Colonic mucosa (tissue), 4 donors: ENCODE measurements around the gene ARHGAP8. TPM values are rescaled to one million over a fixed set of nuclear protein-coding genes. Genes with fewer than 3 reads are reported as not detected.
"Not testable (repeated sequence)": the region's sequence is repeated elsewhere in the genome, so short reads cannot be mapped to it uniquely, and the experiment has no call there.

Source experiments
- DNase-seq: peaks from one replicate; pipeline ENCODE4 v3.0.0-alpha.2; 2020
- H3K27ac ChIP-seq: fragments of 200-600 bp; one replicate; pipeline ENCODE4 v1.8.0; 2021
- H3K27me3 ChIP-seq: fragments of 200-600 bp; one replicate; pipeline ENCODE4 v1.8.0; 2021
- H3K36me3 ChIP-seq: fragments of 200-600 bp; one replicate; pipeline ENCODE4 v1.8.0; 2021
- H3K4me1 ChIP-seq: fragments of 200-600 bp; one replicate; pipeline ENCODE4 v1.8.0; 2021; ENCODE audit warnings: mild to moderate bottlenecking
- H3K4me3 ChIP-seq: fragments of 200-600 bp; one replicate; pipeline ENCODE4 v1.8.0; 2021
- H3K9ac ChIP-seq, 2 donors: one replicate each; pipeline ENCODE4 v1.7.0; 2013; ENCODE audit warnings: control low read depth in 2 of 2, low read depth in 2 of 2, low read length in 2 of 2
- H3K9me3 ChIP-seq: fragments of 200-600 bp; one replicate; pipeline ENCODE4 v1.8.0; 2021
- intact Hi-C: fragments of 100-400 bp; cut with DNase I; formaldehyde crosslinking; loops from one replicate; pipeline ENCODE4 v1.14.1; 2022
- total RNA-seq, 2 donors: library from RNA; stranded (reverse); fragmentation: NEBNext Ultra II Directional in 1 of 2; extraction: Animal tissue kit (Norgen Biotek cat#: 25700) in 1 of 2; gene quantifications; one replicate each; pipeline ENCODE4 v1.2.1, GENCODE V29; 2021
- TF ChIP-seq, protein P1 (sequence below): fragments of 200-600 bp; IDR thresholded peaks from one replicate; pipeline ENCODE4 v1.8.0; 2022; ENCODE audit warnings: antibody characterized with exemption, mild to moderate bottlenecking
- donor health status: healthy.
- donor health status: DM: no; HTN: no; CAD: no.
- donor health status: DM: no; HTN: no; CAD: no.

Gene ARHGAP8
- total RNA-seq, 2 donors from 2014 or later, result 38.4 to 69.9 TPM

DNA sequence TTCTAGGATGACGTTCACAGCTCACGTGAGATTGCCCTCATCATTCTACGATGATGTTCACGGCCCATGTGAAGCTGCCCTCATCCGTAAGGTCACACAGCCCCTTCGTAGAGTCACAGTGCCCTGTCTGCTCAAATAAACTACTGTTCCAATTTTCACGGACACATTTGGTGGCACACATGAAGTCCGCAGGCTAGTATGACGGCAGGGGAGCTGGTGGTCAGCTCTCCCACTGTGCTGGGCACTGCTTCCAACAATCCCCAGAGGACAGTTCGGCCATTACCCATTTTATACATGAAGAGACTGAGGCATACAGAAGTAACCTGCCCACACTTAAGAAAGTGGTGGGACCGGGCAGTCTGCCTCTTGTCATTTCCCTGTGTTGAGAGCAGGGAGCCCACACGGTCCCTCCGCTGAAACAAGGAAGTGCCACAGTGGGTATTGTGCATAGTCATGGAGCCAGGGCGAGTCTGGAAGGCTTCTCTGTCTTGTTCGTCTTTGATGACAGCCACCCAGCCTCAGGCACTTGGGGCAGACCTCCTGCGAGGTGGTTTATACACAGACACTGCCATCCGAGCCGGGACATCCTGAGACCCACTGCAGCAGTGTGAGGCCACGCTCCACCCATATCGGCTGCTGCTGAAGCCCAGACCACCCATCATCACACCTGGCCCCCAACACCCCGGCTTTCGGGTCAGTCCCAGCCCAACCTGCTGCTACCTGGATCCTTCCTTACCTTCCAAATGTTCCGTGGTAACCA, 143.1 kb downstream of the ARHGAP8 start:
- H3K9ac ChIP-seq, result no peak overlapping the region
- no peaks in the 10 kb centered on the region for H3K36me3 ChIP-seq
- H3K4me1 ChIP-seq, result no peaks in the 10 kb centered on the region
- DNase-seq, result no peak
- H3K4me3 ChIP-seq, result no peak overlapping the region
- no peak overlapping the region for H3K27ac ChIP-seq
- intact Hi-C loops, result no loop called here
- no peaks in the 10 kb centered on the region for H3K9me3 ChIP-seq
- TF ChIP-seq, protein P1, sequence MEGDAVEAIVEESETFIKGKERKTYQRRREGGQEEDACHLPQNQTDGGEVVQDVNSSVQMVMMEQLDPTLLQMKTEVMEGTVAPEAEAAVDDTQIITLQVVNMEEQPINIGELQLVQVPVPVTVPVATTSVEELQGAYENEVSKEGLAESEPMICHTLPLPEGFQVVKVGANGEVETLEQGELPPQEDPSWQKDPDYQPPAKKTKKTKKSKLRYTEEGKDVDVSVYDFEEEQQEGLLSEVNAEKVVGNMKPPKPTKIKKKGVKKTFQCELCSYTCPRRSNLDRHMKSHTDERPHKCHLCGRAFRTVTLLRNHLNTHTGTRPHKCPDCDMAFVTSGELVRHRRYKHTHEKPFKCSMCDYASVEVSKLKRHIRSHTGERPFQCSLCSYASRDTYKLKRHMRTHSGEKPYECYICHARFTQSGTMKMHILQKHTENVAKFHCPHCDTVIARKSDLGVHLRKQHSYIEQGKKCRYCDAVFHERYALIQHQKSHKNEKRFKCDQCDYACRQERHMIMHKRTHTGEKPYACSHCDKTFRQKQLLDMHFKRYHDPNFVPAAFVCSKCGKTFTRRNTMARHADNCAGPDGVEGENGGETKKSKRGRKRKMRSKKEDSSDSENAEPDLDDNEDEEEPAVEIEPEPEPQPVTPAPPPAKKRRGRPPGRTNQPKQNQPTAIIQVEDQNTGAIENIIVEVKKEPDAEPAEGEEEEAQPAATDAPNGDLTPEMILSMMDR, result no peak
- no peaks in the 10 kb centered on the region for H3K27me3 ChIP-seq

DNA sequence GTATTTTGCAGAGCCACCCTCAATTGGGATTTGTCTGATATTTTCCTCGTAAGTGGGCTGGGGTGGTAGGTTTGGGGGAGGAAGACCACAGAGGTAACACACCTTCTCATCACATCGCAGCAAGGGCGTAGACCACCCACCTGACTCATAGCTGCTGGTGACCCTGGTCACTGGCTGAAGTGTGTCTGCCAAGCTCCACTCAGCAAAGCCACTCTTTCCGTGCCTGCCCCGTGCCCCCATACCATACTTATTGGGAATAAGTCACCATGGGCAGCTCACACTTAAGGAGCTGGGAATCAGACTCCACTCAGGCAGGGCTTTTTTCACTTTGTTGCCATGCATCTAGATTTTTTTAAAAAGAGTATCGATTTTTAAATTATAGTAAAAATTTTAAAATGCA, 145.9 kb downstream of the ARHGAP8 start:
- Histone ChIP-seq H3K36me3 (no peaks in the 10 kb centered on the region), H3K27me3 (no peaks in the 10 kb centered on the region), H3K4me3 (no peak overlapping the region), H3K4me1 (no peaks in the 10 kb centered on the region), H3K27ac (no peak overlapping the region), H3K9me3 (no peaks in the 10 kb centered on the region), H3K9ac (no peak overlapping the region)
- no peak for DNase-seq
- TF ChIP-seq, protein P1, result no peak
- intact Hi-C loops, result no loop called here

DNA sequence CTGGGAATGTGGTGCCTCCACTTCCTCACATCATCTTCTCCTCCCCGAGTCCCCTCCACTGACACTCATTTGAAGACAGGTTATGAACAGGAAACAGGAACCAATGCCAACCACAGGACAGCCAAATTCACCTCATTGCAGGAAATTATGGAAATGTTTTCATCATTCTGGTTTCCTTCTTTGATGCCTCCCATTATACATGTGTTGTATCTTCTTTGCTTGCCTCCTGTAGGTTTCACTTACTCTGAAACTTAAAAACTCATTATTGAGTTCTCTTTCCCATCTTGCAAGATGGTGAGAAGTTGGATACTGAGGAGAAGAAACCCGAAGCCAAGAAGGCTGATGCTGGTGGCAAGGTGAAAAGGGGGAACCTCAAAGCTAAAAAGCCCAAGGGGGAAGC, 148.9 kb downstream of the ARHGAP8 start:
- no peaks in the 10 kb centered on the region for H3K4me1 ChIP-seq
- no peak overlapping the region for H3K4me3 ChIP-seq
- TF ChIP-seq, protein P1, result no peak
- DNase-seq, result no peak
- no peaks in the 10 kb centered on the region for H3K36me3 ChIP-seq
- H3K27ac ChIP-seq, result no peak overlapping the region
- H3K9ac ChIP-seq, result no peak overlapping the region
- H3K27me3 ChIP-seq, result no peaks in the 10 kb centered on the region
- H3K9me3 ChIP-seq, result no peaks in the 10 kb centered on the region
- intact Hi-C loops, result no loop called here

DNA sequence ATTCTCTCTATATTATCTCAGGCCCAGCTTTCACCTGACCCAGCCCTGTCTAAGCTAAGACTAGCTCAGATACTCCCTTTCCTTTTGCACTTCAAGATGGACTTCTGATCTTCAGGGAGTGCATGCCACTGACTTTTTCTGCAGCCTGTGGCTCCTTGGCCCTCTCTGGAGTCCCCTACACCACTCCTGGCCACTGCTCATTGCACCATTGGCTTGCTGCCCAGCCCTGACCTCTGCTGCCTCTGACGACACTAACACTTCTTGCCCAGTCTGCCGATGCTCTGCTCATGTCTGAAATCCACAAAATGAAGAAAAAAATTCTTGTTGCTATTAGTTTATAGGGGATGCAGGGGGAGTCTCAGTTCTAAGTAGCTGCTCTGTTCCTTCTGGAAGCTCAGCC, 150.8 kb downstream of the ARHGAP8 start:
- H3K36me3 ChIP-seq, DNase-seq, H3K27me3 ChIP-seq, H3K9ac ChIP-seq, H3K4me3 ChIP-seq, H3K4me1 ChIP-seq, intact Hi-C loops, H3K9me3 ChIP-seq, H3K27ac ChIP-seq: not testable (repeated sequence)

DNA sequence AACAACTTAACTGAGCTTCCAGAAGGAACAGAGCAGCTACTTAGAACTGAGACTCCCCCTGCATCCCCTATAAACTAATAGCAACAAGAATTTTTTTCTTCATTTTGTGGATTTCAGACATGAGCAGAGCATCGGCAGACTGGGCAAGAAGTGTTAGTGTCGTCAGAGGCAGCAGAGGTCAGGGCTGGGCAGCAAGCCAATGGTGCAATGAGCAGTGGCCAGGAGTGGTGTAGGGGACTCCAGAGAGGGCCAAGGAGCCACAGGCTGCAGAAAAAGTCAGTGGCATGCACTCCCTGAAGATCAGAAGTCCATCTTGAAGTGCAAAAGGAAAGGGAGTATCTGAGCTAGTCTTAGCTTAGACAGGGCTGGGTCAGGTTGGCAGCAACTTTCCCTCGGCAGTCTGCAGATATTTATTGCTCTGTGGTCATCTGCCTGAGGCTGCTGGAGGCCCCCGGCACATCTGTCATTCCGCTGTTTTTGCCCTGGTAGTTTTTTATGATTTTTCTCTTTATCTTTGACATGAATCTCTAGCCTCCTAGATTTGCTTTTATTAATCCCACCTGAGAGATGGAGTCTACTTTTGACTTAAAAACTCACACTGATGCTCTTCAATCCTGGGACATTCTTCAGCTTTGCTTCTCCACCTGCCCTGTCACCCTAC, 152.2 kb downstream of the ARHGAP8 start:
- H3K4me3 ChIP-seq, H3K4me1 ChIP-seq, H3K27me3 ChIP-seq, intact Hi-C loops, H3K9ac ChIP-seq, H3K9me3 ChIP-seq, DNase-seq, H3K36me3 ChIP-seq, H3K27ac ChIP-seq: not testable (repeated sequence)

DNA sequence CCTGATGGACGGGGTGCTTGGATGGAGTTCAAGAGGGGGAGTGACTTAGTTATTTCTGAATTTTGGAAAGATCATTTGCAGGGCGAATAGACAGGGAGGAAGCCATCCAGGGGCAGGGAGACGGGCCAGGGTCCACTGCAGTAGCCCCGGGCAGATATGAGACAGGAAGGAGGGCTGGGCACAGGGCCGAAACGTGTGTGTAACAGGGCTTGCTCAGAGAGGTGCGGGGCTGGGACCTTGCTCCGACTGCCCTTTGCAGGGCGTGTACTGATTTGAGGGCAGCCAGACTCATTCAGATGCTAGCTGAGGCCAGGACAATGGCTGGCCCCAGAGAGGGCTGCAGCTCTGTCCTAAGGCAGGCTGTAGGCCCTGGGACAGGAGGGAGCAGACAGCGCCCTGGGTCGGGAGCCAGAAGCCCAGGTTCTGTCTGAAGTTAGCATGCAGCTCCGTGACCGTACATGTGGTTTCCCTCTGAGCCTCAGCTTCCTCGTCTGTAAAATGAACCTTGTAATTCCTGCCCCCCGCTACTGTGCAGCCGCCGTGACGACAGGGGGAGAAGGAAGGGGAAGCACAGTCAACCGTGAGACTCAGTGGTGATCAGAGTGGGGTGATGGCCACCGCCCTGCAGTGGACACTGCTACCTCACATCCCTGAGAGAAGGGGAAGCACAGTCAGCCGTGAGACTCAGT, 154.0 kb downstream of the ARHGAP8 start:
- Histone ChIP-seq H3K36me3 (no peaks in the 10 kb centered on the region), H3K9ac (no peak overlapping the region), H3K27me3 (no peaks in the 10 kb centered on the region), H3K4me3 (no peak overlapping the region), H3K9me3 (no peaks in the 10 kb centered on the region), H3K4me1 (no peaks in the 10 kb centered on the region), H3K27ac (no peak overlapping the region)
- no peak for DNase-seq
- TF ChIP-seq, protein P1, result no peak
- intact Hi-C loops, result no loop called here
